CD14-positive monocyte (primary cell): Measurements from ENCODE around the gene NDRG3. TPM values are rescaled to one million over a fixed set of nuclear protein-coding genes. Genes with fewer than 3 reads are reported as not detected.
A peak's percentile ranks its signal among the peaks of the same experiment; 100 is the strongest.

Experiments
- DNase-seq, 3 donors: peaks; one replicate each; pipeline ENCODE4 v3.0.0-alpha.2; 2011 to 2022
- H2AFZ ChIP-seq: 2 replicates; pipeline ENCODE4 v1.6.0; 2012; ENCODE audit warnings: mild to moderate bottlenecking, low read depth, low read length, inconsistent platforms; ENCODE audit not compliant: insufficient read depth, poor library complexity, severe bottlenecking
- H3K27ac ChIP-seq, 2 donors: 1 replicate in 1 of 2; 2 replicates in 1 of 2; pipeline ENCODE4 v1.5.1; 2012 to 2013; ENCODE audit warnings: low read length in 2 of 2, control low read depth in 1 of 2, inconsistent platforms in 1 of 2, low read depth in 1 of 2, mild to moderate bottlenecking in 1 of 2
- H3K27me3 ChIP-seq, 2 donors: one replicate each; pipeline versions ENCODE4 v1.6.0 to v1.6.1; 2011 to 2013; ENCODE audit warnings: low read length in 2 of 2; ENCODE audit not compliant: control insufficient read depth in 2 of 2, insufficient read depth in 2 of 2
- H3K36me3 ChIP-seq, 2 donors: replicated peaks in 1 of 2; 1 replicate in 1 of 2; 2 replicates in 1 of 2; pipeline versions ENCODE4 v1.5.1 to v1.6.1; 2012 to 2013; ENCODE audit warnings: low read length in 2 of 2, control low read depth in 1 of 2, inconsistent platforms in 1 of 2, mild to moderate bottlenecking in 1 of 2; ENCODE audit not compliant: insufficient read depth in 2 of 2, control insufficient read depth in 1 of 2
- H3K4me1 ChIP-seq, 2 donors: 1 replicate in 1 of 2; 2 replicates in 1 of 2; pipeline versions ENCODE4 v1.5.1 to v1.6.1; 2012 to 2013; ENCODE audit warnings: low read length in 2 of 2, control low read depth in 1 of 2, inconsistent platforms in 1 of 2, mild to moderate bottlenecking in 1 of 2, moderate library complexity in 1 of 2; ENCODE audit not compliant: insufficient read depth in 2 of 2, control insufficient read depth in 1 of 2
- H3K4me2 ChIP-seq: replicated peaks from 2 replicates; pipeline ENCODE3; 2012; ENCODE audit warnings: low read length, moderate library complexity, mild to moderate bottlenecking; ENCODE audit not compliant: poor library complexity, severe bottlenecking; ENCODE audit errors: extremely low read depth
- H3K4me3 ChIP-seq, 3 experiments: fragments of 200-600 bp in 1 of 3; sonication (generic) in 1 of 3; replicated peaks in 1 of 3; 1 replicate in 2 of 3; 2 replicates in 1 of 3; pipeline ENCODE4 v1.5.1; 2011 to 2013; ENCODE audit warnings: low read length in 3 of 3, mild to moderate bottlenecking in 3 of 3, control low read depth in 2 of 3, low read depth in 2 of 3, inconsistent platforms in 1 of 3, moderate library complexity in 1 of 3
- H3K79me2 ChIP-seq: 2 replicates; pipeline ENCODE4 v1.6.0; 2012; ENCODE audit warnings: mild to moderate bottlenecking, control low read depth, inconsistent platforms, low read length, moderate library complexity; ENCODE audit not compliant: insufficient read depth
- H3K9ac ChIP-seq: 2 replicates; pipeline ENCODE4 v1.6.0; 2017; ENCODE audit warnings: low read length, mild to moderate bottlenecking; ENCODE audit not compliant: insufficient read depth, poor library complexity, severe bottlenecking
- H3K9me3 ChIP-seq, 2 donors: replicated peaks in 1 of 2; 1 replicate in 1 of 2; 2 replicates in 1 of 2; pipeline versions ENCODE4 v1.5.1 to v1.6.1; 2012 to 2013; ENCODE audit warnings: low read length in 2 of 2, control low read depth in 1 of 2; ENCODE audit not compliant: control insufficient read depth in 1 of 2, insufficient read depth in 1 of 2
- H4K20me1 ChIP-seq: 2 replicates; pipeline ENCODE4 v1.6.0; 2012; ENCODE audit warnings: mild to moderate bottlenecking, low read length, control low read depth, moderate library complexity; ENCODE audit not compliant: insufficient read depth
- H3K27ac Mint-ChIP-seq, 7 donors: one replicate each; pipeline ENCODE4 v1.8.0; 2020; ENCODE audit warnings: mild to moderate bottlenecking in 7 of 7, mixed read lengths in 7 of 7, moderate library complexity in 6 of 7, inconsistent platforms in 2 of 7
- H3K27me3 Mint-ChIP-seq, 3 donors: one replicate each; pipeline ENCODE4 v1.8.0; 2021 to 2022; ENCODE audit warnings: low read depth in 3 of 3, mild to moderate bottlenecking in 3 of 3, mixed read lengths in 3 of 3, moderate library complexity in 3 of 3, inconsistent platforms in 1 of 3
- H3K36me3 Mint-ChIP-seq, 2 donors: one replicate each; pipeline ENCODE4 v1.8.0; 2020; ENCODE audit warnings: mixed read lengths in 2 of 2, inconsistent platforms in 1 of 2, mild to moderate bottlenecking in 1 of 2
- H3K4me1 Mint-ChIP-seq: one replicate; pipeline ENCODE4 v1.8.0; 2020; ENCODE audit warnings: mild to moderate bottlenecking, mixed read lengths
- H3K4me3 Mint-ChIP-seq, 2 donors: one replicate each; pipeline ENCODE4 v1.8.0; 2020; ENCODE audit warnings: mild to moderate bottlenecking in 2 of 2, mixed read lengths in 2 of 2, moderate library complexity in 1 of 2
- H3K9me3 Mint-ChIP-seq, 7 donors: one replicate each; pipeline ENCODE4 v1.8.0; 2020 to 2022; ENCODE audit warnings: mixed read lengths in 7 of 7, mild to moderate bottlenecking in 6 of 7, moderate library complexity in 6 of 7, inconsistent platforms in 2 of 7
- WGBS: methylation state at CpG from one replicate; pipeline ENCODE4 v1.1.5; 2013; ENCODE audit warnings: missing lambda C conversion rate; ENCODE audit not compliant: insufficient coverage; 5-methylcytosine and 5-hydroxymethylcytosine counted together
- intact Hi-C, 2 donors: fragments of 100-400 bp; cut with micrococcal nuclease; formaldehyde crosslinking; loops; one replicate each; pipeline versions ENCODE4 v1.15.0 to v1.15.1; 2023
- polyA plus RNA-seq, 3 donors: library from polyadenylated mRNA; depleted of rRNA in 1 of 3; unstranded in 2 of 3; stranded (reverse) in 1 of 3; fragments of 300-500 nt in 2 of 3; fragments of >200 nt in 1 of 3; fragmentation: Illumina TruSeq in 2 of 3; gene quantifications; 1 replicate in 2 of 3; 2 replicates in 1 of 3; pipeline ENCODE4 v1.2.3, GENCODE V29; 2012 to 2021
- TF ChIP-seq, protein P1 (sequence below): fragments of 200-600 bp; IDR thresholded peaks from one replicate; pipeline ENCODE4 v1.8.0; 2022; ENCODE audit warnings: antibody characterized with exemption, mild to moderate bottlenecking

Gene NDRG3
- polyA plus RNA-seq, 3 donors: 16.0 to 23.2 (median 21.7) TPM

DNA sequence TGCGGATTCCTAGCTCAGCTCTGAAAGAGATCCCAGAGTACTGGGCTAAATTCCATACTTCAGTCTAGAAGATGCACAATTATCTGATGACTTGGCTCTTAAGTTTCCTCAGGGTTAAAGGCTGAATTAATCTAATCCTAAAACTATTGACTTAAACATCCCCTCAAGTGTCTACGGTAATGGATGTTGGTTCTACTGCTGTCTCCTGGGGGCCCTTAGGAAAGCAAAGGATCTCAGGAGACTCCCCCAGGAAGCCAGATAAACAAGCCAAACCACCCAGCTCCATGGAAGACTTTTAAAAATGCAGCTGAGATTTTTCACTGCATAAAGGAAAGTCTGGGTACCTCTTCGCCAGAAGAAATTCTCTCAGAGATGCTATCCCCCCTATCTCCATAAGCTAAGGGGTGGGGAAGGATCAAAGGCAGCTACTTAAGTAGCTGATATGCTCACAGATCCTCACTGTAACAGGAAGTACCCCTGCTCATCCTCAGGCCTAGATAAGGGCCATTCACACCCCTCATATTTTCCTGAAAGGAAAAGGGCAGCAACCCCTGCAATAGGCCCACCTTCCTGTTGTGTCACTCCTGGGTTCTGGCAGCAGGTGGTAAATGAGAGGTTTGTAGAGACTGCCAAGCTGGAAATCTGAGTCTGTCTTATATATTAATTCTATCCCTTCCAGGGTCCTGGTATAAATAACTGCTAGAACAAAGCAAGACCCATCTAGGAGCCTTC, 9.3 kb downstream of the NDRG3 start:
- peaks cover 0 to 1% (median 0%) of the 10 kb centered on the region in 7 donors for H3K9me3 Mint-ChIP-seq

DNA sequence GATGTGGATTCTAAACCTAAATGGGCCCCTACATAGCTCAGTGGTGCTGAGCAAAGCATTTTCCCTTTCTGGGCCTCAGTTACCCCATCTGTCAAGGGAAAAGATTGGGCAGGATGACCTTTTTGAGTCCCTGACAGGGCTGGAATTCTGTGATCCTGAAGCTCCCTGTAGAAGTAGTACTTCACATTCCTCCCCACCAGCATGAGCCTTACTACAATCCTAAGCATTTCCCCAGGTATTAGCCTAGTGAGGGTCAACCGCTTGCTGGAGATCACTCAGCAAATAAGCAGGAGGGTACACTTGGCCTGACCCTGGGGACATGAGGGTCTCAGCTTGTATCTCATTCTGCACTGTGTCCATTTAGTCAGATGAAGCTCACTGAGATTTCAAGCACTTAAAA, 13.4 kb downstream of the NDRG3 start:
- H3K36me3 Mint-ChIP-seq: peaks cover 3 to 5% of the 10 kb centered on the region in 2 donors
- WGBS: 100% methylated on average over 1 of the region's 1 CpG
- TF ChIP-seq, protein P1, sequence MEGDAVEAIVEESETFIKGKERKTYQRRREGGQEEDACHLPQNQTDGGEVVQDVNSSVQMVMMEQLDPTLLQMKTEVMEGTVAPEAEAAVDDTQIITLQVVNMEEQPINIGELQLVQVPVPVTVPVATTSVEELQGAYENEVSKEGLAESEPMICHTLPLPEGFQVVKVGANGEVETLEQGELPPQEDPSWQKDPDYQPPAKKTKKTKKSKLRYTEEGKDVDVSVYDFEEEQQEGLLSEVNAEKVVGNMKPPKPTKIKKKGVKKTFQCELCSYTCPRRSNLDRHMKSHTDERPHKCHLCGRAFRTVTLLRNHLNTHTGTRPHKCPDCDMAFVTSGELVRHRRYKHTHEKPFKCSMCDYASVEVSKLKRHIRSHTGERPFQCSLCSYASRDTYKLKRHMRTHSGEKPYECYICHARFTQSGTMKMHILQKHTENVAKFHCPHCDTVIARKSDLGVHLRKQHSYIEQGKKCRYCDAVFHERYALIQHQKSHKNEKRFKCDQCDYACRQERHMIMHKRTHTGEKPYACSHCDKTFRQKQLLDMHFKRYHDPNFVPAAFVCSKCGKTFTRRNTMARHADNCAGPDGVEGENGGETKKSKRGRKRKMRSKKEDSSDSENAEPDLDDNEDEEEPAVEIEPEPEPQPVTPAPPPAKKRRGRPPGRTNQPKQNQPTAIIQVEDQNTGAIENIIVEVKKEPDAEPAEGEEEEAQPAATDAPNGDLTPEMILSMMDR: no peak

More for the DNA sequence above, 9.3 kb downstream of the NDRG3 start:
- no peak overlapping the region for H2AFZ ChIP-seq
- H3K36me3 Mint-ChIP-seq: peaks cover 0 to 1% of the 10 kb centered on the region in 2 donors
- no peaks in the 10 kb centered on the region for H3K27me3 ChIP-seq
- intact Hi-C loops: no loop called here
- WGBS: 100% methylated on average over 1 of the region's 3 CpGs
- no peak for DNase-seq
- H3K4me1 Mint-ChIP-seq: peaks cover 10% of the 10 kb centered on the region
- no peak overlapping the region for H3K4me3 ChIP-seq
- H3K27ac Mint-ChIP-seq: no peak overlapping the region
- H3K4me2 ChIP-seq: no peak overlapping the region
- H3K27ac ChIP-seq: no peak overlapping the region
- peaks cover 0 to 2% (median 0%) of the 10 kb centered on the region in 3 donors for H3K27me3 Mint-ChIP-seq
- no peaks in the 10 kb centered on the region for H3K9me3 ChIP-seq
- no peak overlapping the region for H3K9ac ChIP-seq
- H3K36me3 ChIP-seq: no peaks in the 10 kb centered on the region
- TF ChIP-seq, protein P1: no peak
- H3K4me3 Mint-ChIP-seq: no peak overlapping the region
- H3K4me1 ChIP-seq: no peaks in the 10 kb centered on the region
- no peaks in the 10 kb centered on the region for H3K79me2 ChIP-seq
- H4K20me1 ChIP-seq: no peaks in the 10 kb centered on the region

More for the DNA sequence above, 13.4 kb downstream of the NDRG3 start:
- H3K27me3 ChIP-seq: no peaks in the 10 kb centered on the region
- no peak overlapping the region for H3K4me3 Mint-ChIP-seq
- H3K9ac ChIP-seq: no peak overlapping the region
- H3K4me1 ChIP-seq: no peaks in the 10 kb centered on the region
- no peaks in the 10 kb centered on the region for H4K20me1 ChIP-seq
- H3K27ac Mint-ChIP-seq: peak overlapping the region in 1 of 7 donors; percentile 46
- no peaks in the 10 kb centered on the region for H3K79me2 ChIP-seq
- peaks cover 0 to 4% (median 0%) of the 10 kb centered on the region in 3 donors for H3K27me3 Mint-ChIP-seq
- DNase-seq: no peak
- no peaks in the 10 kb centered on the region for H3K36me3 ChIP-seq
- H3K4me3 ChIP-seq: no peak overlapping the region
- H3K9me3 ChIP-seq: no peaks in the 10 kb centered on the region
- H3K27ac ChIP-seq: no peak overlapping the region
- H3K9me3 Mint-ChIP-seq: peaks cover 0 to 1% (median 0%) of the 10 kb centered on the region in 7 donors
- H3K4me2 ChIP-seq: no peak overlapping the region
- H3K4me1 Mint-ChIP-seq: peaks cover 10% of the 10 kb centered on the region
- H2AFZ ChIP-seq: no peak overlapping the region
- intact Hi-C loops: no loop called here
